HEK293 (cell line): ENCODE data around the gene CDKN2D.
A peak's percentile ranks its signal among the peaks of the same experiment; 100 is the strongest.

ENCODE experiments used
- CTCF ChIA-PET: fragments of 350-600 bp; formaldehyde crosslinking; extraction: SDS; loops from one replicate; lab custom pipeline; 2021; ENCODE audit warnings: antibody characterized with exemption; lab: Yijun Ruan, JAX
- POLR2A ChIA-PET: fragments of 300-600 bp; formaldehyde crosslinking; extraction: SDS; loops from one replicate; lab custom pipeline; 2020; ENCODE audit warnings: antibody characterized with exemption, inconsistent platforms; lab: Yijun Ruan, JAX
- H3K27ac ChIP-seq: fragments of 200-500 bp; sonication (Bioruptor generic); 2 replicates; pipeline ENCODE4 v1.5.1; 2014; ENCODE audit warnings: low read depth, low read length, control low read depth, inconsistent platforms; ENCODE audit errors: extremely low read depth
- H3K36me3 ChIP-seq, 2 experiments: fragments of 200-500 bp in 1 of 2; sonication (Bioruptor generic) in 1 of 2; 1 replicate in 1 of 2; 2 replicates in 1 of 2; pipeline ENCODE4 v1.5.1; 2014 to 2017; ENCODE audit warnings: inconsistent platforms in 2 of 2, low read length in 2 of 2; ENCODE audit not compliant: control insufficient read depth in 2 of 2, insufficient read depth in 1 of 2
- H3K4me1 ChIP-seq: fragments of 200-500 bp; sonication (Bioruptor generic); 2 replicates; pipeline ENCODE4 v1.5.1; 2014; ENCODE audit warnings: mild to moderate bottlenecking, low read length, inconsistent platforms; ENCODE audit not compliant: control insufficient read depth, insufficient read depth
- H3K4me3 ChIP-seq: 2 replicates; pipeline ENCODE4 v1.5.1; 2011; ENCODE audit warnings: low read depth, mild to moderate bottlenecking, control low read depth, low read length, moderate library complexity
- H3K9me3 ChIP-seq: fragments of 200-500 bp; sonication (Bioruptor generic); 2 replicates; pipeline ENCODE4 v1.5.1; 2014; ENCODE audit warnings: low read depth, low read length, inconsistent platforms; ENCODE audit not compliant: control insufficient read depth, insufficient read depth
- BCL11A ChIP-seq: fragments of 450-650 bp; formaldehyde crosslinking; IDR thresholded peaks from 2 replicates; pipeline ENCODE4 v1.5.1; 2016; ENCODE audit warnings: low read depth, missing biosample characterization, missing genetic modification characterization
- EGR2 ChIP-seq: fragments of 450-650 bp; formaldehyde crosslinking; IDR thresholded peaks from 2 replicates; pipeline ENCODE4 v1.5.1; 2016; ENCODE audit warnings: low read depth, missing biosample characterization, missing genetic modification characterization
- GLIS2 ChIP-seq: fragments of 450-650 bp; formaldehyde crosslinking; IDR thresholded peaks from 2 replicates; pipeline ENCODE4 v1.5.1; 2016; ENCODE audit warnings: missing biosample characterization, missing genetic modification characterization
- IKZF3 ChIP-seq: fragments of 450-650 bp; IDR thresholded peaks from 2 replicates; pipeline ENCODE4 v1.5.0; 2018; ENCODE audit warnings: missing biosample characterization, mild to moderate bottlenecking, missing genetic modification characterization, moderate library complexity
- OVOL3 ChIP-seq: fragments of 450-650 bp; formaldehyde crosslinking; IDR thresholded peaks from 2 replicates; pipeline ENCODE4 v1.5.1; 2016; ENCODE audit warnings: missing biosample characterization, missing genetic modification characterization
- PRDM1 ChIP-seq: fragments of 450-650 bp; formaldehyde crosslinking; IDR thresholded peaks from 2 replicates; pipeline ENCODE4; 2016; ENCODE audit warnings: missing biosample characterization, missing genetic modification characterization
- YY1 ChIP-seq: fragments of 450-650 bp; formaldehyde crosslinking; IDR thresholded peaks from 2 replicates; pipeline ENCODE4 v1.5.1; 2018; ENCODE audit warnings: missing biosample characterization, missing genetic modification characterization
- YY2 ChIP-seq: fragments of 450-650 bp; formaldehyde crosslinking; IDR thresholded peaks from 2 replicates; pipeline ENCODE4 v1.5.1; 2016; ENCODE audit warnings: missing biosample characterization, missing genetic modification characterization
- ZEB2 ChIP-seq: fragments of 450-650 bp; formaldehyde crosslinking; IDR thresholded peaks from 2 replicates; pipeline ENCODE4 v1.5.1; 2016; ENCODE audit warnings: missing biosample characterization, missing genetic modification characterization
- ZFP37 ChIP-seq: fragments of 450-650 bp; formaldehyde crosslinking; IDR thresholded peaks from 2 replicates; pipeline ENCODE4 v1.5.1; 2016; ENCODE audit warnings: missing biosample characterization, missing genetic modification characterization
- ZNF146 ChIP-seq: fragments of 450-650 bp; formaldehyde crosslinking; IDR thresholded peaks from 2 replicates; pipeline ENCODE4 v1.5.1; 2016; ENCODE audit warnings: missing biosample characterization, missing genetic modification characterization
- ZNF341 ChIP-seq: fragments of 450-650 bp; formaldehyde crosslinking; IDR thresholded peaks from 2 replicates; pipeline ENCODE4; 2016; ENCODE audit warnings: low read depth, missing biosample characterization, missing genetic modification characterization
- ZNF561 ChIP-seq: fragments of 450-650 bp; IDR thresholded peaks from 2 replicates; pipeline ENCODE4 v1.5.1; 2018; ENCODE audit warnings: missing biosample characterization, missing genetic modification characterization, borderline replicate concordance
- ZNF777 ChIP-seq: fragments of 450-650 bp; formaldehyde crosslinking; IDR thresholded peaks from 2 replicates; pipeline ENCODE4 v1.5.1; 2017; ENCODE audit warnings: missing biosample characterization, missing genetic modification characterization, borderline replicate concordance
- ZSCAN23 ChIP-seq: fragments of 450-650 bp; formaldehyde crosslinking; IDR thresholded peaks from 2 replicates; pipeline ENCODE4 v1.5.1; 2016; ENCODE audit warnings: missing biosample characterization, missing genetic modification characterization
- TF ChIP-seq, protein P1 (sequence below): fragments of 450-650 bp; formaldehyde crosslinking; IDR thresholded peaks from 2 replicates; pipeline ENCODE4 v1.5.1; 2017; ENCODE audit warnings: missing biosample characterization, mild to moderate bottlenecking, missing genetic modification characterization, moderate library complexity
- TF ChIP-seq, protein P2 (sequence below): fragments of 450-650 bp; formaldehyde crosslinking; IDR thresholded peaks from 2 replicates; pipeline ENCODE4 v1.5.1; 2016; ENCODE audit warnings: missing biosample characterization, missing genetic modification characterization, low read depth
- TF ChIP-seq, protein P3 (sequence below): fragments of 450-650 bp; formaldehyde crosslinking; IDR thresholded peaks from 2 replicates; pipeline ENCODE4 v1.5.1; 2016; ENCODE audit warnings: missing biosample characterization, missing genetic modification characterization
- TF ChIP-seq, protein P4 (sequence below): fragments of 450-650 bp; formaldehyde crosslinking; IDR thresholded peaks from 2 replicates; pipeline ENCODE4 v1.5.1; 2016; ENCODE audit warnings: missing biosample characterization, missing genetic modification characterization
- TF ChIP-seq, protein P5 (sequence below): fragments of 450-650 bp; formaldehyde crosslinking; conservative IDR thresholded peaks from 2 replicates; pipeline ENCODE4 v1.5.1; 2016; ENCODE audit warnings: low read depth, missing biosample characterization, missing genetic modification characterization
- TF ChIP-seq, protein P6 (sequence below): fragments of 450-650 bp; formaldehyde crosslinking; IDR thresholded peaks from 2 replicates; pipeline ENCODE4 v1.5.1; 2016; ENCODE audit warnings: missing biosample characterization, missing genetic modification characterization

Gene CDKN2D

DNA sequence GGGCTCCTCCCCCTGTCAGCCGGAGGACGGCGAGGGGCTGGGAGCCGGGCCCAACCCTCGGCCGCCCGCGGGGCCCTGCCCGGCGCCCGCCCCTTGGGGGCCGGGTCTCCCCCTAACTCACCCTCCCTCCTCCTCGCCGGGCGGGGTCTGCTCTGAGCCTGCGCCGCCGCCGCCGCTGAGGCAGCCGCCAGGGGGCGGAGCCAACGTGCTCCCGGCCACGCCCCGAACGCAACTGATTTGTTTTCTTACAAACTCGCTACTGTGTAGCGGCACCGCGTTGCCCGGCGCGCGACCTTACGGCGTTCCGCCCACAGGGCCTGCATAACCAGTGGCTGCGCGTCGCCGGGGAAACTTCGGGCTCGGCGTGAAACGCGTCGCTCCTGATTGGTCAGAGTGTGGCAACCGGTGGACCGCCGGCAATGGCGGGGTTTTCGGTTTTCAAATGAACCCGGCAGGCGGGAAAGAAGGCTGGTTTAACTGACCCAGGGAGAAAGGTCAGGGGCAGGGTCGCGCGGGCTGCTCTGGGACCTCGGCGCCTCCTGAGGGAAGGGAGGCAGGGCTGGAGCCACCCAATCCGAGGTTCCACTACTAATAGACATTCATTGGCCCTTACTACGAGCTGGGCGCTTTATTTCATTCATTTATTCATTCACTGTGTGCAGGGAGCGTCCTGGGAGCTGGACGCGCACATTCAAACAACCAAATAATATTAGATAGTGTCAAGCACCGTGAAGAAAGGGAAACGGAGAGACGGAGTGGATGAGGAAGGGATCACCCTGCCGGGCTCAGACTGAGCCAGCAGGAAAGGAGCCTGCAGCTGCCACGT, at the start of gene CDKN2D:
TSS of gene CDKN2D (minus strand) at position 154 of the 826 bp plus-strand sequence. CDS start 326 bp downstream, outside the sequence.
- Histone ChIP-seq H3K4me3 (peak within 1 kb of the TSS; percentile 44), H3K36me3 (peaks cover 0 to 4% of the 10 kb centered on the region in 2 experiments; a peak in 2 of 3 replicates), H3K9me3 (no peaks in the 10 kb centered on the region), H3K27ac (peak within 1 kb of the TSS; percentile 75), H3K4me1 (peaks cover 13% of the 10 kb centered on the region)
- ChIA-PET POLR2A (interaction anchor here (0.6 to 1.7 kb wide), 3 partner anchors 14 to 66 kb away, joined by 3 to 7 read pairs (median 6); partner anchors contain the start of gene KEAP1), CTCF (interaction anchor here (0.7 to 5.6 kb wide), 17 partner anchors 9 to 309 kb away, joined by 3 to 28 read pairs (median 4); no protein-coding TSS in a partner anchor)
- TF ChIP-seq ZNF777 (tag by site-specific recombination) (no peak), PRDM1 (tag by site-specific recombination) (no peak; the same call in 1 of the 2 replicates), ZNF341 (tag by site-specific recombination) (peak; percentile 43; the same call in 1 of the 2 replicates), ZFP37 (tag by site-specific recombination) (peak; percentile 37; the same call in 1 of the 2 replicates), ZSCAN23 (tag by site-specific recombination) (0 out of 2 replicates have a peak, but pooled peaks have one; percentile 42), ZNF146 (0 out of 2 replicates have a peak, but pooled peaks have one; percentile 13), EGR2 (0 out of 2 replicates have a peak, but pooled peaks have one; percentile 34), OVOL3 (peak; percentile 70; the same call in 1 of the 2 replicates), ZNF561 (tag by site-specific recombination) (0 out of 2 replicates have a peak, but pooled peaks have one; percentile 16), ZEB2 (tag by site-specific recombination) (peak; percentile 93), IKZF3 (0 out of 2 replicates have a peak, but pooled peaks have one; percentile 49), GLIS2 (no peak), BCL11A (tag by site-specific recombination) (peak; percentile 49; the same call in 1 of the 2 replicates), YY1 (peak; percentile 61; the same call in 1 of the 2 replicates), YY2 (tag by site-specific recombination) (0 out of 2 replicates have a peak, but pooled peaks have one; percentile 53)
- TF ChIP-seq, protein P1, sequence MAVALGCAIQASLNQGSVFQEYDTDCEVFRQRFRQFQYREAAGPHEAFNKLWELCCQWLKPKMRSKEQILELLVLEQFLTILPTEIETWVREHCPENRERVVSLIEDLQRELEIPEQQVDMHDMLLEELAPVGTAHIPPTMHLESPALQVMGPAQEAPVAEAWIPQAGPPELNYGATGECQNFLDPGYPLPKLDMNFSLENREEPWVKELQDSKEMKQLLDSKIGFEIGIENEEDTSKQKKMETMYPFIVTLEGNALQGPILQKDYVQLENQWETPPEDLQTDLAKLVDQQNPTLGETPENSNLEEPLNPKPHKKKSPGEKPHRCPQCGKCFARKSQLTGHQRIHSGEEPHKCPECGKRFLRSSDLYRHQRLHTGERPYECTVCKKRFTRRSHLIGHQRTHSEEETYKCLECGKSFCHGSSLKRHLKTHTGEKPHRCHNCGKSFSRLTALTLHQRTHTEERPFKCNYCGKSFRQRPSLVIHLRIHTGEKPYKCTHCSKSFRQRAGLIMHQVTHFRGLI (tag by site-specific recombination) = 0 out of 2 replicates have a peak, but pooled peaks have one; percentile 14
- TF ChIP-seq, protein P2, sequence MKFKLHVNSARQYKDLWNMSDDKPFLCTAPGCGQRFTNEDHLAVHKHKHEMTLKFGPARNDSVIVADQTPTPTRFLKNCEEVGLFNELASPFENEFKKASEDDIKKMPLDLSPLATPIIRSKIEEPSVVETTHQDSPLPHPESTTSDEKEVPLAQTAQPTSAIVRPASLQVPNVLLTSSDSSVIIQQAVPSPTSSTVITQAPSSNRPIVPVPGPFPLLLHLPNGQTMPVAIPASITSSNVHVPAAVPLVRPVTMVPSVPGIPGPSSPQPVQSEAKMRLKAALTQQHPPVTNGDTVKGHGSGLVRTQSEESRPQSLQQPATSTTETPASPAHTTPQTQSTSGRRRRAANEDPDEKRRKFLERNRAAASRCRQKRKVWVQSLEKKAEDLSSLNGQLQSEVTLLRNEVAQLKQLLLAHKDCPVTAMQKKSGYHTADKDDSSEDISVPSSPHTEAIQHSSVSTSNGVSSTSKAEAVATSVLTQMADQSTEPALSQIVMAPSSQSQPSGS (tag by site-specific recombination) = no peak
- TF ChIP-seq, protein P3, sequence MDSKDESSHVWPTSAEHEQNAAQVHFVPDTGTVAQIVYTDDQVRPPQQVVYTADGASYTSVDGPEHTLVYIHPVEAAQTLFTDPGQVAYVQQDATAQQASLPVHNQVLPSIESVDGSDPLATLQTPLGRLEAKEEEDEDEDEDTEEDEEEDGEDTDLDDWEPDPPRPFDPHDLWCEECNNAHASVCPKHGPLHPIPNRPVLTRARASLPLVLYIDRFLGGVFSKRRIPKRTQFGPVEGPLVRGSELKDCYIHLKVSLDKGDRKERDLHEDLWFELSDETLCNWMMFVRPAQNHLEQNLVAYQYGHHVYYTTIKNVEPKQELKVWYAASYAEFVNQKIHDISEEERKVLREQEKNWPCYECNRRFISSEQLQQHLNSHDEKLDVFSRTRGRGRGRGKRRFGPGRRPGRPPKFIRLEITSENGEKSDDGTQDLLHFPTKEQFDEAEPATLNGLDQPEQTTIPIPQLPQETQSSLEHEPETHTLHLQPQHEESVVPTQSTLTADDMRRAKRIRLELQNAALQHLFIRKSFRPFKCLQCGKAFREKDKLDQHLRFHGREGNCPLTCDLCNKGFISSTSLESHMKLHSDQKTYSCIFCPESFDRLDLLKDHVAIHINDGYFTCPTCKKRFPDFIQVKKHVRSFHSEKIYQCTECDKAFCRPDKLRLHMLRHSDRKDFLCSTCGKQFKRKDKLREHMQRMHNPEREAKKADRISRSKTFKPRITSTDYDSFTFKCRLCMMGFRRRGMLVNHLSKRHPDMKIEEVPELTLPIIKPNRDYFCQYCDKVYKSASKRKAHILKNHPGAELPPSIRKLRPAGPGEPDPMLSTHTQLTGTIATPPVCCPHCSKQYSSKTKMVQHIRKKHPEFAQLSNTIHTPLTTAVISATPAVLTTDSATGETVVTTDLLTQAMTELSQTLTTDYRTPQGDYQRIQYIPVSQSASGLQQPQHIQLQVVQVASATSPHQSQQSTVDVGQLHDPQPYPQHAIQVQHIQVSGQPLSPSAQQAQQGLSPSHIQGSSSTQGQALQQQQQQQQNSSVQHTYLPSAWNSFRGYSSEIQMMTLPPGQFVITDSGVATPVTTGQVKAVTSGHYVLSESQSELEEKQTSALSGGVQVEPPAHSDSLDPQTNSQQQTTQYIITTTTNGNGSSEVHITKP (tag by site-specific recombination) = 0 out of 2 replicates have a peak, but pooled peaks have one; percentile 42
- TF ChIP-seq, protein P4, sequence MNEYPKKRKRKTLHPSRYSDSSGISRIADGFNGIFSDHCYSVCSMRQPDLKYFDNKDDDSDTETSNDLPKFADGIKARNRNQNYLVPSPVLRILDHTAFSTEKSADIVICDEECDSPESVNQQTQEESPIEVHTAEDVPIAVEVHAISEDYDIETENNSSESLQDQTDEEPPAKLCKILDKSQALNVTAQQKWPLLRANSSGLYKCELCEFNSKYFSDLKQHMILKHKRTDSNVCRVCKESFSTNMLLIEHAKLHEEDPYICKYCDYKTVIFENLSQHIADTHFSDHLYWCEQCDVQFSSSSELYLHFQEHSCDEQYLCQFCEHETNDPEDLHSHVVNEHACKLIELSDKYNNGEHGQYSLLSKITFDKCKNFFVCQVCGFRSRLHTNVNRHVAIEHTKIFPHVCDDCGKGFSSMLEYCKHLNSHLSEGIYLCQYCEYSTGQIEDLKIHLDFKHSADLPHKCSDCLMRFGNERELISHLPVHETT = peak; percentile 54; the same call in 1 of the 2 replicates
- TF ChIP-seq, protein P5, sequence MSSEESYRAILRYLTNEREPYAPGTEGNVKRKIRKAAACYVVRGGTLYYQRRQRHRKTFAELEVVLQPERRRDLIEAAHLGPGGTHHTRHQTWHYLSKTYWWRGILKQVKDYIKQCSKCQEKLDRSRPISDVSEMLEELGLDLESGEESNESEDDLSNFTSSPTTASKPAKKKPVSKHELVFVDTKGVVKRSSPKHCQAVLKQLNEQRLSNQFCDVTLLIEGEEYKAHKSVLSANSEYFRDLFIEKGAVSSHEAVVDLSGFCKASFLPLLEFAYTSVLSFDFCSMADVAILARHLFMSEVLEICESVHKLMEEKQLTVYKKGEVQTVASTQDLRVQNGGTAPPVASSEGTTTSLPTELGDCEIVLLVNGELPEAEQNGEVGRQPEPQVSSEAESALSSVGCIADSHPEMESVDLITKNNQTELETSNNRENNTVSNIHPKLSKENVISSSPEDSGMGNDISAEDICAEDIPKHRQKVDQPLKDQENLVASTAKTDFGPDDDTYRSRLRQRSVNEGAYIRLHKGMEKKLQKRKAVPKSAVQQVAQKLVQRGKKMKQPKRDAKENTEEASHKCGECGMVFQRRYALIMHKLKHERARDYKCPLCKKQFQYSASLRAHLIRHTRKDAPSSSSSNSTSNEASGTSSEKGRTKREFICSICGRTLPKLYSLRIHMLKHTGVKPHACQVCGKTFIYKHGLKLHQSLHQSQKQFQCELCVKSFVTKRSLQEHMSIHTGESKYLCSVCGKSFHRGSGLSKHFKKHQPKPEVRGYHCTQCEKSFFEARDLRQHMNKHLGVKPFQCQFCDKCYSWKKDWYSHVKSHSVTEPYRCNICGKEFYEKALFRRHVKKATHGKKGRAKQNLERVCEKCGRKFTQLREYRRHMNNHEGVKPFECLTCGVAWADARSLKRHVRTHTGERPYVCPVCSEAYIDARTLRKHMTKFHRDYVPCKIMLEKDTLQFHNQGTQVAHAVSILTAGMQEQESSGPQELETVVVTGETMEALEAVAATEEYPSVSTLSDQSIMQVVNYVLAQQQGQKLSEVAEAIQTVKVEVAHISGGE (tag by site-specific recombination) = peak; percentile 27; the same call in 1 of the 2 replicates
- TF ChIP-seq, protein P6, sequence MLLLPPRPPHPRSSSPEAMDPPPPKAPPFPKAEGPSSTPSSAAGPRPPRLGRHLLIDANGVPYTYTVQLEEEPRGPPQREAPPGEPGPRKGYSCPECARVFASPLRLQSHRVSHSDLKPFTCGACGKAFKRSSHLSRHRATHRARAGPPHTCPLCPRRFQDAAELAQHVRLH (tag by site-specific recombination) = peak; percentile 51; the same call in 1 of the 2 replicates
